K562 (cell line): ENCODE results near the gene SNTG2. TPM values are rescaled to one million over a fixed set of nuclear protein-coding genes. Genes with fewer than 3 reads are reported as not detected.

ENCODE experiments used
- ATAC-seq: fragments of 200-7000 bp; cut with Tn5 transposase; 3 replicates; pipeline ENCODE4 v1.9.1; 2020; ENCODE audit warnings: moderate library complexity
- BruUV-seq: library from RNA; stranded (reverse); fragments of 400-500 nt; replicated peaks from 2 replicates; lab custom pipeline; 2021; lab: Mats Ljungman, UMichigan
- CTCF ChIA-PET: fragments of 300-600 bp; formaldehyde crosslinking; extraction: SDS; loops from one replicate; lab custom pipeline; 2021; ENCODE audit warnings: low intra/inter-chr PET ratio; lab: Yijun Ruan, JAX
- POLR2A ChIA-PET: fragments of 300-600, 350-650 bp; sonication (Branson Sonifier 250); formaldehyde crosslinking; extraction: SDS; loops from one replicate; lab custom pipeline; 2021; ENCODE audit warnings: antibody characterized with exemption, inconsistent platforms; lab: Yijun Ruan, JAX
- DNase-seq, 4 experiments: peaks; one replicate each; pipeline versions ENCODE4 v3.0.0 to v3.0.0-alpha.2; 2011 to 2018; ENCODE audit warnings: low spot score in 3 of 4, mixed read lengths in 3 of 4; ENCODE audit errors: extremely low read depth in 1 of 4
- FAIRE-seq: peaks from 2 replicates; lab custom pipeline; 2011; peaks lifted over from hg19 to GRCh38; lab: Jason Lieb, UNC
- H2AFZ ChIP-seq: 2 replicates; pipeline ENCODE4 v1.6.0; 2011; ENCODE audit warnings: low read depth, low read length, control low read depth, inconsistent platforms
- H3K27ac ChIP-seq: fragments of 200-600 bp; 3 replicates; pipeline ENCODE4 v1.8.0; 2011; ENCODE audit warnings: low read depth, mild to moderate bottlenecking, control low read depth, inconsistent platforms, low read length, moderate library complexity, mixed read lengths; ENCODE audit errors: extremely low read depth
- H3K27me3 ChIP-seq, 2 experiments: fragments of 300-600 bp in 1 of 2; 2 replicates in 1 of 2; 3 replicates in 1 of 2; pipeline versions ENCODE4 v1.6.0 to v1.8.0; 2011; ENCODE audit warnings: inconsistent platforms in 2 of 2, low read length in 2 of 2, mild to moderate bottlenecking in 1 of 2, mixed read lengths in 1 of 2, moderate library complexity in 1 of 2; ENCODE audit not compliant: control insufficient read depth in 2 of 2, insufficient read depth in 2 of 2
- H3K36me3 ChIP-seq: fragments of 300-600 bp; 3 replicates; pipeline ENCODE4 v1.8.0; 2011; ENCODE audit warnings: mild to moderate bottlenecking, low read length, inconsistent platforms; ENCODE audit not compliant: control insufficient read depth, insufficient read depth
- H3K4me1 ChIP-seq, 2 experiments: fragments of 200-600 bp in 1 of 2; replicated peaks in 1 of 2; 2 replicates in 1 of 2; 3 replicates in 1 of 2; pipeline versions ENCODE4 v1.5.1 to v1.8.0; 2011; ENCODE audit warnings: inconsistent platforms in 2 of 2, low read length in 2 of 2, mild to moderate bottlenecking in 1 of 2, mixed read lengths in 1 of 2, moderate library complexity in 1 of 2; ENCODE audit not compliant: control insufficient read depth in 2 of 2, insufficient read depth in 2 of 2
- H3K4me2 ChIP-seq: 2 replicates; pipeline ENCODE4 v1.6.1; 2011; ENCODE audit warnings: low read length, control low read depth, inconsistent platforms, mixed read lengths; ENCODE audit not compliant: insufficient read depth
- H3K4me3 ChIP-seq: fragments of 200-600 bp; sonication (generic), shearing (Covaris generic); 2 replicates; pipeline ENCODE4 v1.5.1; 2016; ENCODE audit warnings: control low read depth, inconsistent platforms
- H3K79me2 ChIP-seq: fragments of 200-600 bp; 3 replicates; pipeline ENCODE4 v1.8.0; 2011; ENCODE audit warnings: low read length, inconsistent platforms; ENCODE audit not compliant: control insufficient read depth, insufficient read depth
- H3K9ac ChIP-seq, 2 experiments: 2 replicates each; pipeline versions ENCODE4 v1.6.0 to v1.6.1; 2011; ENCODE audit warnings: low read depth in 2 of 2, low read length in 2 of 2, control low read depth in 1 of 2, inconsistent platforms in 1 of 2, mild to moderate bottlenecking in 1 of 2, mixed read lengths in 1 of 2; ENCODE audit not compliant: insufficient read depth in 1 of 2
- H3K9me1 ChIP-seq: one replicate; pipeline ENCODE4 v1.6.0; 2011; ENCODE audit warnings: inconsistent platforms, mild to moderate bottlenecking, low read length, moderate library complexity; ENCODE audit not compliant: control insufficient read depth, insufficient read depth
- H3K9me3 ChIP-seq: replicated peaks from 2 replicates; pipeline ENCODE4 v1.5.1; 2011; ENCODE audit warnings: low read depth, low read length, inconsistent platforms; ENCODE audit not compliant: control insufficient read depth, insufficient read depth
- H4K20me1 ChIP-seq: replicated peaks from 2 replicates; pipeline ENCODE4 v1.6.1; 2011; ENCODE audit warnings: low read length, inconsistent platforms, mixed read lengths; ENCODE audit not compliant: control insufficient read depth, insufficient read depth
- ARID3A ChIP-seq: IDR thresholded peaks from 2 replicates; pipeline ENCODE4 v1.6.1; 2012; ENCODE audit warnings: low read depth, low read length, improper control_type of control experiment, borderline replicate concordance
- ARID3B ChIP-seq: fragments of 250-450 bp; sonication (Bioruptor Pico); IDR thresholded peaks from 2 replicates; pipeline ENCODE4 v1.4.0; 2020; ENCODE audit warnings: borderline replicate concordance
- ELK1 ChIP-seq: sonication (generic); formaldehyde crosslinking; IDR thresholded peaks from 2 replicates; pipeline ENCODE4 v1.8.1; 2022; ENCODE audit warnings: missing genetic modification reagents
- PRMT5 ChIP-seq: sonication (generic); formaldehyde crosslinking; IDR thresholded peaks from 2 replicates; pipeline ENCODE4 v1.5.0; 2020; ENCODE audit warnings: missing genetic modification reagents
- SMARCC2 ChIP-seq: fragments of 450-650 bp; IDR thresholded peaks from 2 replicates; pipeline ENCODE4 v1.6.1; 2017; ENCODE audit warnings: antibody characterized with exemption, moderate library complexity, mild to moderate bottlenecking, low read depth
- WGBS: fragments of 100-300 bp; shearing (Covaris generic); methylation state at CpG from one replicate; pipeline ENCODE4 v1.1.6; 2016; ENCODE audit warnings: low coverage, mixed read lengths; ENCODE audit not compliant: insufficient coverage; ENCODE audit errors: missing lambda C conversion rate; 5-methylcytosine and 5-hydroxymethylcytosine counted together
- in situ Hi-C: fragments of 300-500 bp; cut with MboI; formaldehyde crosslinking; loops from 4 replicates; pipeline ENCODE4 v1.15.0; 2018; ENCODE audit warnings: inconsistent platforms, mixed read lengths
- intact Hi-C: fragments of 100-400 bp; cut with micrococcal nuclease; formaldehyde crosslinking; loops from 2 replicates; pipeline ENCODE4 v1.14.2; 2022
- polyA plus RNA-seq, 8 experiments: library from polyadenylated mRNA; depleted of rRNA in 4 of 8; stranded (reverse) in 5 of 8; unstranded in 3 of 8; fragments of >200 nt; fragmentation: Nextera tagmentation in 2 of 8; fragmentation: Illumina TruSeq in 1 of 8; extraction: Ambion mirVana in 2 of 8; extraction: Trizol in 1 of 8; gene quantifications; 2 replicates each; pipeline versions ENCODE4 v1.2.1 to v1.2.3, GENCODE V29; 2011 to 2014; ENCODE audit warnings: inconsistent platforms in 1 of 8, missing spikeins in 1 of 8
- total RNA-seq, 7 experiments: library from RNA; depleted of rRNA in 6 of 7; stranded (reverse); fragments of >200 nt in 6 of 7; fragmentation: Illumina TruSeq in 2 of 7; extraction: Trizol in 2 of 7; gene quantifications; 2 replicates each; pipeline versions ENCODE4 v1.2.1 to v1.2.3, GENCODE V29; 2011 to 2021; ENCODE audit warnings: low replicate concordance in 1 of 7

The SNTG2 gene
- total and polyA plus RNA-seq, 9 of the 15 experiments (the other 6 are each of a cell fraction or from before 2014, with no cell fraction given), result not detected

DNA sequence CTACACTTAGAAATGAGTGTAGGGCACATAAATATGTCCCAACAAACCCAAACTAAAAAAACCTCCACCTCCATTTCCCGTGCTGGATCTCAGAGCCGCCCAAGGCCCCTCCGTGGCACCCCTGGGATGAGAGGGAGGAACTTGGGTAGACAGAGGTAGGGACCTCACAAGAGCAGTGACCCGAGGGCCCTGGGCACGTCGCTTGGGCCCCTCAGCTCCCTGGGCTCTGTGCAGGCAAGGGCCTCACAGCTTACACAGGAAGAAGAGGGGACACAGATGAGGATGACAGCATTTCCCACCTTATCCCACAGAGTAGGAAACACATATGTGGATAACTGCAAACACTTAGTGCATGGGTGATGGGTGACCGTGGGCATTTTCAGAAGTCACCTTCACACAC is 368.7 kb downstream of the SNTG2 start:
- no peaks in the 10 kb centered on the region for H3K9me3 ChIP-seq
- FAIRE-seq, result no peak
- CTCF ChIA-PET, result no interaction called here
- H3K4me2 ChIP-seq, result no peak overlapping the region
- H3K36me3 ChIP-seq, result no peaks in the 10 kb centered on the region
- POLR2A ChIA-PET, result no interaction called here
- in situ Hi-C loops (no loop called here), intact Hi-C loops (no loop called here)
- no peaks in the 10 kb centered on the region for H3K9me1 ChIP-seq
- no peak overlapping the region for H2AFZ ChIP-seq
- 3% methylated on average over 7 of the region's 7 CpGs for WGBS
- ATAC-seq, result no peak
- no peak for DNase-seq
- peaks cover 0 to 4% of the 10 kb centered on the region in 2 experiments; a peak in 1 of 5 replicates for H3K27me3 ChIP-seq
- no TSS peak for BruUV-seq
- no peak overlapping the region for H3K27ac ChIP-seq
- H3K4me3 ChIP-seq, result no peak overlapping the region
- H3K4me1 ChIP-seq, result no peaks in the 10 kb centered on the region
- no peaks in the 10 kb centered on the region for H4K20me1 ChIP-seq
- TF ChIP-seq ELK1 (CRISPR knock-in tag) (no peak), SMARCC2 (no peak)
- no peak overlapping the region for H3K9ac ChIP-seq
- H3K79me2 ChIP-seq, result no peaks in the 10 kb centered on the region

DNA sequence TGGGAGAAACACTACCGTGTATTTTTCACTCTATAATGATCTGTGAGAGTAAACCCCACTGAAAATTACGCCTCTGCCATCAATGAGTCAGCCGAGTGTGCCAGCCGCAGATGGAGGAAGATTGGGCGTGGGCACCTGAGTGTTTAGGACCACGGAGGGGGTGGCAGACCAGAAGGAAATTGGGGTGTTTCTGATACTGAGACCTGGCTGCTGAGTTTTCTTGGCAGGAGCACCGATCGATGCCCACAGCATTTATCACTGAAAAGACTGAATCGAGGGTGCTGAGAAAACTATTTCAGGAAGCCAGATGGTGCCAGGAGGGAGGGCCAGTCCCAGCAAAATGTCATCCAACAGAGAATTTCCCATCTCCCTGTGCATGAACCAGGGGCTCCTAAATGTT is 370.7 kb downstream of the SNTG2 start:
- Histone ChIP-seq H3K27ac (no peak overlapping the region), H3K9me3 (no peaks in the 10 kb centered on the region)
- no peak for TF ChIP-seq ARID3B (CRISPR knock-in tag)
- TF ChIP-seq ARID3A, result no peak
- TF ChIP-seq PRMT5 (CRISPR knock-in tag), result no peak
- TF ChIP-seq, all 486 proteins: peak for 0
- Histone ChIP-seq H3K4me3 (no peak overlapping the region), H3K9me1 (no peaks in the 10 kb centered on the region), H3K4me1 (no peaks in the 10 kb centered on the region), H3K27me3 (peaks cover 0 to 4% of the 10 kb centered on the region in 2 experiments; a peak in 1 of 5 replicates), H3K4me2 (no peak overlapping the region), H4K20me1 (no peaks in the 10 kb centered on the region), H3K36me3 (no peaks in the 10 kb centered on the region), H2AFZ (no peak overlapping the region), H3K79me2 (no peaks in the 10 kb centered on the region), H3K9ac (no peak overlapping the region)
- under 1% methylated on average over 9 of the region's 9 CpGs for WGBS
- no peak for FAIRE-seq
- POLR2A ChIA-PET, result no interaction called here
- no TSS peak for BruUV-seq
- CTCF ChIA-PET, result no interaction called here
- no peak for ATAC-seq
- DNase-seq, result no peak
- intact Hi-C loops, result no loop called here
- in situ Hi-C loops, result no loop called here
